H9 (cell line): Measurements from ENCODE around the gene COX4I2. TPM values are rescaled to one million over a fixed set of nuclear protein-coding genes. Genes with fewer than 3 reads are reported as not detected.

Experiments
- DNase-seq: peaks from one replicate; pipeline ENCODE4 v3.0.0-alpha.2; 2017
- H2AFZ ChIP-seq: one replicate; pipeline ENCODE4 v1.6.1; 2013; ENCODE audit warnings: mild to moderate bottlenecking, low read length, control low read depth, moderate library complexity
- H2AK5ac ChIP-seq: 2 replicates; pipeline ENCODE4 v1.6.1; 2013; ENCODE audit warnings: low read length, control low read depth, mixed read lengths; ENCODE audit not compliant: insufficient read length
- H2BK120ac ChIP-seq: one replicate; pipeline ENCODE4 v1.6.1; 2013; ENCODE audit warnings: low read depth, mild to moderate bottlenecking, low read length, control low read depth, inconsistent platforms; ENCODE audit not compliant: poor library complexity, severe bottlenecking
- H2BK12ac ChIP-seq: 2 replicates; pipeline ENCODE4 v1.6.1; 2013; ENCODE audit warnings: low read length, control low read depth, mixed read lengths, low read depth; ENCODE audit not compliant: insufficient read length
- H2BK15ac ChIP-seq: 2 replicates; pipeline ENCODE4 v1.6.1; 2013; ENCODE audit warnings: low read depth, low read length, control low read depth
- H2BK20ac ChIP-seq: one replicate; pipeline ENCODE4 v1.6.1; 2013; ENCODE audit warnings: low read depth, mild to moderate bottlenecking, low read length, control low read depth, inconsistent platforms; ENCODE audit not compliant: poor library complexity, severe bottlenecking
- H2BK5ac ChIP-seq: 2 replicates; pipeline ENCODE4 v1.6.1; 2013; ENCODE audit warnings: low read length, control low read depth, mixed read lengths; ENCODE audit not compliant: insufficient read length
- H3K14ac ChIP-seq: 2 replicates; pipeline ENCODE4 v1.6.1; 2013; ENCODE audit warnings: low read length, control low read depth; ENCODE audit not compliant: insufficient read depth
- H3K18ac ChIP-seq: 2 replicates; pipeline ENCODE4 v1.6.1; 2013; ENCODE audit warnings: low read depth, mild to moderate bottlenecking, mixed read lengths, low read length, control low read depth; ENCODE audit not compliant: insufficient read length
- H3K23ac ChIP-seq: 2 replicates; pipeline ENCODE4 v1.6.1; 2013; ENCODE audit warnings: low read length, control low read depth, mixed read lengths, low read depth; ENCODE audit not compliant: insufficient read length
- H3K23me2 ChIP-seq: 2 replicates; pipeline ENCODE4 v1.6.1; 2013; ENCODE audit warnings: low read depth, mild to moderate bottlenecking, mixed read lengths, low read length, control low read depth; ENCODE audit not compliant: insufficient read length, poor library complexity, severe bottlenecking
- H3K27ac ChIP-seq: 2 replicates; pipeline ENCODE4 v1.5.1; 2013; ENCODE audit warnings: low read length, control low read depth, mixed read lengths, low read depth; ENCODE audit not compliant: insufficient read length
- H3K27me3 ChIP-seq: 2 replicates; pipeline ENCODE4 v1.6.1; 2013; ENCODE audit warnings: low read length, control low read depth, inconsistent platforms; ENCODE audit not compliant: insufficient read depth
- H3K4ac ChIP-seq: 2 replicates; pipeline ENCODE4 v1.6.1; 2013; ENCODE audit warnings: low read depth, mild to moderate bottlenecking, control low read depth, inconsistent platforms, low read length, moderate library complexity
- H3K4me1 ChIP-seq: 2 replicates; pipeline ENCODE4 v1.6.1; 2013; ENCODE audit warnings: low read length, control low read depth, inconsistent platforms; ENCODE audit not compliant: insufficient read depth
- H3K4me2 ChIP-seq: 2 replicates; pipeline ENCODE4 v1.6.1; 2013; ENCODE audit warnings: low read length, control low read depth, mixed read lengths; ENCODE audit not compliant: insufficient read length, insufficient read depth
- H3K56ac ChIP-seq: 2 replicates; pipeline ENCODE4 v1.6.1; 2013; ENCODE audit warnings: low read depth, mild to moderate bottlenecking, mixed read lengths, low read length, control low read depth; ENCODE audit not compliant: insufficient read length
- H3K79me1 ChIP-seq: 2 replicates; pipeline ENCODE4 v1.6.1; 2013; ENCODE audit warnings: low read depth, mild to moderate bottlenecking, moderate library complexity, low read length, control low read depth, inconsistent platforms; ENCODE audit not compliant: insufficient read depth, poor library complexity, severe bottlenecking
- H3K79me2 ChIP-seq: 2 replicates; pipeline ENCODE4 v1.6.1; 2013; ENCODE audit warnings: low read length, control low read depth, inconsistent platforms; ENCODE audit not compliant: insufficient read depth
- H3K9ac ChIP-seq: 2 replicates; pipeline ENCODE4 v1.6.1; 2013; ENCODE audit warnings: low read length, control low read depth, mixed read lengths; ENCODE audit not compliant: insufficient read length; ENCODE audit errors: extremely low read depth
- H3K9me3 ChIP-seq: one replicate; pipeline ENCODE4 v1.6.1; 2013; ENCODE audit warnings: low read depth, low read length, inconsistent platforms; ENCODE audit not compliant: control insufficient read depth
- H3T11ph ChIP-seq: one replicate; pipeline ENCODE4 v1.6.1; 2013; ENCODE audit warnings: mild to moderate bottlenecking, low read length, control low read depth, inconsistent platforms
- H4K20me1 ChIP-seq: one replicate; pipeline ENCODE4 v1.6.1; 2013; ENCODE audit not compliant: control insufficient read depth, insufficient read length, insufficient read depth
- H4K5ac ChIP-seq: 2 replicates; pipeline ENCODE4 v1.6.1; 2013; ENCODE audit warnings: low read depth, mild to moderate bottlenecking, mixed read lengths, low read length, control low read depth; ENCODE audit not compliant: insufficient read length
- H4K8ac ChIP-seq: replicated peaks from 2 replicates; pipeline ENCODE4 v1.6.1; 2013; ENCODE audit warnings: low read length, control low read depth, mixed read lengths, low read depth; ENCODE audit not compliant: insufficient read length
- H4K91ac ChIP-seq: 2 replicates; pipeline ENCODE4 v1.6.1; 2013; ENCODE audit warnings: low read depth, mild to moderate bottlenecking, moderate library complexity, mixed read lengths, low read length, control low read depth; ENCODE audit not compliant: insufficient read length
- H3K27ac Mint-ChIP-seq, 3 experiments: 2 replicates in 2 of 3; 3 replicates in 1 of 3; pipeline ENCODE4 v1.8.0; 2020 to 2021; ENCODE audit warnings: mixed read lengths in 3 of 3, mild to moderate bottlenecking in 1 of 3, moderate library complexity in 1 of 3
- H3K27me3 Mint-ChIP-seq: 2 replicates; pipeline ENCODE4 v1.8.0; 2021; ENCODE audit warnings: low read depth, mild to moderate bottlenecking, moderate library complexity, mixed read lengths
- H3K36me3 Mint-ChIP-seq, 3 experiments: 2 replicates in 2 of 3; 3 replicates in 1 of 3; pipeline ENCODE4 v1.8.0; 2020 to 2021; ENCODE audit warnings: low read depth in 3 of 3, mixed read lengths in 3 of 3; ENCODE audit not compliant: insufficient read depth in 1 of 3
- H3K4me1 Mint-ChIP-seq, 2 experiments: 2 replicates each; pipeline ENCODE4 v1.8.0; 2020; ENCODE audit warnings: mixed read lengths in 2 of 2
- H3K4me3 Mint-ChIP-seq, 2 experiments: 2 replicates in 1 of 2; 3 replicates in 1 of 2; pipeline ENCODE4 v1.8.0; 2020 to 2021; ENCODE audit warnings: mild to moderate bottlenecking in 2 of 2, mixed read lengths in 2 of 2, moderate library complexity in 1 of 2
- H3K9me3 Mint-ChIP-seq, 2 experiments: 2 replicates in 1 of 2; 3 replicates in 1 of 2; pipeline ENCODE4 v1.8.0; 2020; ENCODE audit warnings: mild to moderate bottlenecking in 2 of 2, mixed read lengths in 2 of 2, moderate library complexity in 1 of 2
- CTCF ChIP-seq: fragments of 200-600 bp; sonication (generic); conservative IDR thresholded peaks from 3 replicates; pipeline ENCODE4 v1.8.0; 2021; ENCODE audit warnings: antibody characterized with exemption, mild to moderate bottlenecking
- WGBS: extraction: QIAGEN DNeasy Blood & Tissue Kit; methylation state at CpG from one replicate; pipeline ENCODE4 v1.1.7; 2013; ENCODE audit warnings: missing lambda C conversion rate, low lambda C conversion rate, mixed read lengths; ENCODE audit not compliant: insufficient read length; ENCODE audit errors: extremely low coverage; 5-methylcytosine and 5-hydroxymethylcytosine counted together
- total RNA-seq: library from RNA; stranded (reverse); gene quantifications from 2 replicates; pipeline ENCODE4 v1.2.1, GENCODE V29; 2021

Gene COX4I2
- total RNA-seq, 1 experiment from 2014 or later = not detected

GRCh38 chr20:31682352-31682751 lies 44.6 kb downstream of the COX4I2 start:
- no peak for DNase-seq
- Mint-ChIP-seq H3K9me3 (no peaks in the 10 kb centered on the region), H3K27me3 (no peaks in the 10 kb centered on the region), H3K27ac (no peak overlapping the region), H3K36me3 (peaks cover 0 to 50% (median 26%) of the 10 kb centered on the region in 3 experiments; a peak in 5 of 7 replicates), H3K4me1 (peaks cover 35 to 46% of the 10 kb centered on the region in 2 experiments), H3K4me3 (no peak overlapping the region)
- Histone ChIP-seq H3K79me2 (no peaks in the 10 kb centered on the region), H2BK15ac (no peak overlapping the region), H3K79me1 (peaks cover 2% of the 10 kb centered on the region), H3K4me1 (no peaks in the 10 kb centered on the region), H2AK5ac (no peak overlapping the region), H3K9me3 (no peaks in the 10 kb centered on the region), H2BK5ac (no peak overlapping the region), H3K56ac (no peak overlapping the region), H3K9ac (no peak overlapping the region), H3T11ph (no peak overlapping the region), H3K4ac (no peak overlapping the region), H4K20me1 (no peaks in the 10 kb centered on the region), H3K27me3 (no peaks in the 10 kb centered on the region), H2AFZ (no peak overlapping the region), H3K23ac (no peak overlapping the region), H3K14ac (no peak overlapping the region), H4K91ac (no peak overlapping the region), H2BK20ac (no peak overlapping the region), H2BK120ac (no peak overlapping the region), H4K5ac (no peak overlapping the region), H3K4me2 (no peak overlapping the region), H3K23me2 (no peaks in the 10 kb centered on the region), H2BK12ac (no peak overlapping the region), H3K27ac (no peak overlapping the region), H4K8ac (no peak overlapping the region), H3K18ac (no peak overlapping the region)
- no peak for TF ChIP-seq CTCF
- WGBS = no CpG with 5 or more reads among the region's 3 CpGs
